Measurements from ENCODE around the gene CYREN.

DNA sequence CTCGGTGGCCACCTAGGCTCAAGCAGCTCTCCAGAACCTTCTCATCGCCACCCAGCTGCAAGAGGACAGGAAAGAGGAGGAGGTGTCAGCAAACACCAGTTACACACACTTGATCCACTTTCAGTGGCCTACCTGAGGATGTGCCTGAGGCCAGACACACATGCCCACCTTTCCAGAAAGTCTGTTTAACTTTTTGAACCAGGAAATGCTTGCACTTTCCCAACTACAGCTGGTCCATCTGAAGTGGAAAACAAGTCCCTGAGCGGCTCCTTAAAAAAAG is 15.7 kb upstream of the CYREN start:
- TF ChIP-seq CTCF (IDR thresholded peaks at IDR 0.05) (no peak), POLR2A (IDR thresholded peaks at IDR 0.05) (no peak)
